ENCODE measurements around the gene MYLK4.

MYLK4 gene

DNA sequence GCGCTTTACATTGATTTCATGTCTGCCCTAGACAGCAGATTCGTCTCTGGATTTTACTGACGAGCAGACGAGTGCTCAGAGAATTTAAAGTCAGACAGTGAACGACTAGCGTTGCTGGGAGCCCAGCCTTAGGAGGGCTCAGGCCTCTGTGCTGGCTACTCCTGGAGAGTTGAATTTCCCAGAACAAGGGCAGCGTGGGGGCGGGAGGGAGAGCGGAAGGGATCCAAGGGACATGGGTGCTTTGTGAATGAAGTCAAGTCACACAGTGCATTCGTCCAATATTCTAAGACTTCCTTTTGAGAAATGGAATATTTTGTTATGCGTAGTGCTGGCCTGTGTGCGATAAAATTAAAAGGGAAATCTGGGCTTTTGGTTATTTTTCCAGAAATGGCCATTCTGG is 126.5 kb downstream of the MYLK4 start:
- DNase-seq, result no peak

DNA sequence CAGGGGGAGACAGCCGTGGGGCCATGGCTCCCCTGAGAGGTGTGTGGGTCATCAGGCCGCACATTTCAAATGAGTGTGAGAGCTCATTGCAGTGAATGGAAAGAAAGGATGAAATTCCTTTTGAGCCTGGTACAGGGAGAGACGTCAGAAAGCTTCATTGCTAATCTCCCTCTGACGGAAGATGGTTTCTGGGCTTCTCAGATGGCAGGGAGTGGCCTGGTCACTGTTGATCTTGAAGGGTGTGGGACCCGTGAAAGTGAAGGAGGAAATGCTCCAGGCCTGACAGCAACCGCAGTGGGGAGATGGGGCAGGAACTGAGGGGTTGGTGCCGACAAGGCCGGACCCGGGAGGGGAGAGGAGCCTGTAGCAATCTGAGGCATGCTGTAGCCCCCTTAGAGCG is 127.4 kb downstream of the MYLK4 start:
- DNase-seq, result no peak

- DNase-seq, result no peak
Measured at GRCh38 chr6:2622671-2623070, 128.1 kb downstream of the MYLK4 start.

GRCh38 chr6:2619651-2620050 is 131.1 kb downstream of the MYLK4 start:
- DNase-seq, result no peak

- DNase-seq, result no peak
Measured at GRCh38 chr6:2617729-2618128, 133.0 kb downstream of the MYLK4 start.

DNA sequence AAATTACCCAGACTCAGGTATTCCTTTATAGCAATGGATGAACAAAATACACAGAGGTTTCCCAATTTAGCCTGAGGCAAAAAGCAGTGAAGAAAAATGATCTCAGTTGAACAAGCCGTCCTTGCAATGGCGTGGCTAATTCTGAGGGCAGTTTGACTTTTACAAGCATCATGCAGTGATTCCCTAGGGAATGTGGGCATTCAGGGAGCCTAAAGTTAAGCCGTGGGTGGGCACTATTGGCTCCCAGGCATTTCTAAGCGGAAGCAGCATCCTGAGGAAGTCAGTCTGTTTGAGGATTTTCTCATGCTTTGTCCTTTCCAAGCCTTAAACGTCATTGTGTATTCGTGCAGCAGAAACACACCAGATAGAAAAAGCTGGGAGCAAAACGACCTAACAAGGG is 133.9 kb downstream of the MYLK4 start:
- no peak for DNase-seq

GRCh38 chr6:2615251-2615650 is 135.5 kb downstream of the MYLK4 start:
- no peak for DNase-seq

- no peak for DNase-seq
Measured at GRCh38 chr6:2614846-2615245, 135.9 kb downstream of the MYLK4 start.

DNA sequence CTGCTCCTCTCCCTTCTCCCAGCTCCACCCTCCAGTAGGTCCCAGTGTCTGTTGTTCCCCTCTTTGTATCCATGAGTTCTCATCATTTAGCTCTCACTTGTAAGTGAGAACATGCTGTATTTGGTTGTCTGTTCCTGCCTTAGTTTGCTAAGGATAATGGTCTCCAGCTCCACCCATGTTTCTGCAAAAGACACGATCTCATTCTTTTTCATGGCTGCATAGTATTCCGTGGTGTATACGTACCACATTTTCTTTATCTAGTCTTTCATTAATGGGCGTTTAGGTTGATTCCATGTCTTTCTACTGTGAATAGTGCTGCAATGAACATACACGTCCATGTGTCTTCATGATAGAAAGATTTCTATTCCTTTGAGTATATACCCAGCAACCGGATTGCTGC is 136.6 kb downstream of the MYLK4 start:
- no peak for DNase-seq
